Suprapubic skin (tissue), 4 donors: ENCODE measurements around the gene DLGAP5. TPM values are rescaled to one million over a fixed set of nuclear protein-coding genes. Genes with fewer than 3 reads are reported as not detected.

ENCODE experiments used
- DNase-seq, 2 donors: peaks; one replicate each; pipeline ENCODE4 v3.0.0-alpha.2; 2019; ENCODE audit warnings: low spot score in 2 of 2
- H3K27ac ChIP-seq: fragments of 200-600 bp; sonication (generic); one replicate; pipeline ENCODE4 v1.5.1; 2019
- H3K27me3 ChIP-seq: fragments of 200-600 bp; sonication (generic); one replicate; pipeline ENCODE4 v1.5.1; 2019
- H3K36me3 ChIP-seq: fragments of 200-600 bp; sonication (generic); one replicate; pipeline ENCODE4 v1.5.1; 2019
- H3K4me1 ChIP-seq: fragments of 200-600 bp; sonication (generic); one replicate; pipeline ENCODE4 v1.5.1; 2019
- H3K4me3 ChIP-seq: fragments of 200-600 bp; sonication (generic); one replicate; pipeline ENCODE4 v1.5.1; 2019; ENCODE audit warnings: mild to moderate bottlenecking
- H3K9me3 ChIP-seq: fragments of 200-600 bp; sonication (generic); one replicate; pipeline ENCODE4 v1.5.1; 2019
- EP300 ChIP-seq: sonication (generic); formaldehyde crosslinking; IDR thresholded peaks from one replicate; pipeline ENCODE4 v1.6.1; 2017; ENCODE audit warnings: antibody characterized with exemption
- POLR2A ChIP-seq, 2 donors: fragments of 450-650 bp; IDR thresholded peaks; one replicate each; pipeline ENCODE4 v1.6.1; 2017; ENCODE audit warnings: antibody characterized with exemption in 2 of 2, mild to moderate bottlenecking in 2 of 2, moderate library complexity in 2 of 2
- POLR2AphosphoS5 ChIP-seq, 3 donors: sonication (generic); formaldehyde crosslinking; IDR thresholded peaks; one replicate each; pipeline ENCODE4 v1.6.1; 2017; ENCODE audit warnings: antibody characterized with exemption in 3 of 3
- WGBS: methylation state at CpG from one replicate; pipeline ENCODE4 v1.1.5; 2018; 5-methylcytosine and 5-hydroxymethylcytosine counted together
- total RNA-seq, 4 donors: library from RNA; depleted of rRNA; stranded (reverse); fragments of >200 nt; gene quantifications; one replicate each; pipeline ENCODE4 v1.1.0, GENCODE V29; 2016
- TF ChIP-seq, protein P1 (sequence below), 2 donors: fragments of 200-600 bp in 1 of 2; fragments of 450-650 bp in 1 of 2; sonication (generic) in 1 of 2; IDR thresholded peaks; one replicate each; pipeline ENCODE4 v1.5.1; 2016 to 2019; ENCODE audit warnings: antibody characterized with exemption in 2 of 2, mild to moderate bottlenecking in 1 of 2, moderate library complexity in 1 of 2

Gene DLGAP5
- total RNA-seq, 4 donors from 2014 or later, result 0.72 to 2.6 (median 1.9) TPM

GRCh38 chr14:55115861-55116245 is 75.5 kb downstream of the DLGAP5 start:
- TF ChIP-seq, protein P1, sequence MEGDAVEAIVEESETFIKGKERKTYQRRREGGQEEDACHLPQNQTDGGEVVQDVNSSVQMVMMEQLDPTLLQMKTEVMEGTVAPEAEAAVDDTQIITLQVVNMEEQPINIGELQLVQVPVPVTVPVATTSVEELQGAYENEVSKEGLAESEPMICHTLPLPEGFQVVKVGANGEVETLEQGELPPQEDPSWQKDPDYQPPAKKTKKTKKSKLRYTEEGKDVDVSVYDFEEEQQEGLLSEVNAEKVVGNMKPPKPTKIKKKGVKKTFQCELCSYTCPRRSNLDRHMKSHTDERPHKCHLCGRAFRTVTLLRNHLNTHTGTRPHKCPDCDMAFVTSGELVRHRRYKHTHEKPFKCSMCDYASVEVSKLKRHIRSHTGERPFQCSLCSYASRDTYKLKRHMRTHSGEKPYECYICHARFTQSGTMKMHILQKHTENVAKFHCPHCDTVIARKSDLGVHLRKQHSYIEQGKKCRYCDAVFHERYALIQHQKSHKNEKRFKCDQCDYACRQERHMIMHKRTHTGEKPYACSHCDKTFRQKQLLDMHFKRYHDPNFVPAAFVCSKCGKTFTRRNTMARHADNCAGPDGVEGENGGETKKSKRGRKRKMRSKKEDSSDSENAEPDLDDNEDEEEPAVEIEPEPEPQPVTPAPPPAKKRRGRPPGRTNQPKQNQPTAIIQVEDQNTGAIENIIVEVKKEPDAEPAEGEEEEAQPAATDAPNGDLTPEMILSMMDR (IDR thresholded peaks at IDR 0.05), result no peak
- TF ChIP-seq EP300 (no peak), POLR2AphosphoS5 (IDR thresholded peaks at IDR 0.05) (no peak), POLR2A (IDR thresholded peaks at IDR 0.05) (no peak)
- H3K4me3 ChIP-seq, result no peak overlapping the region
- no peak for DNase-seq
- 68% methylated on average over 4 of the region's 4 CpGs for WGBS
- H3K27ac ChIP-seq, result peak overlapping the region; percentile 88
- H3K4me1 ChIP-seq, result peaks cover 54% of the 10 kb centered on the region
- no peaks in the 10 kb centered on the region for H3K36me3 ChIP-seq
- H3K9me3 ChIP-seq, result no peaks in the 10 kb centered on the region
- no peaks in the 10 kb centered on the region for H3K27me3 ChIP-seq

DNA sequence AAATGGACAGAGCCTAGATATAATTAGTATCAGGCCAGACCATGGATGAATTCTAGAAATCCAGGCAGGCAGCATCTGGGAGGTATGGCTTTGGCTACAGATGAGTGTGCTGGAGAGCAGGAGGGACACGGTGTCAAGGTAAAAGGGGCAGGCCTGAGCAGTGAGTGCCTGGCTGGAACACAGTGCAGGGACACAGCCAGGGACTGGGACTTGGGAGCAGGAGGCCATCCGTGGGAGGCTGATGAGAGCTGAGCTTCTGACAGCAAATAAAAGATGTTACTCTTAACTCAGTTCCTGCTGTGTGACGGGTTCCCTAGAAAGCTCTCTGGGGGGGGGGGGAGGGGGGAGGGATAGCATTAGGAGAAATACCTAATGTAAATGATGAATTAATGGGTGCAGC is 75.9 kb downstream of the DLGAP5 start:
- 58% methylated on average over 3 of the region's 3 CpGs for WGBS
- H3K27ac ChIP-seq, result peak overlapping the region; percentile 88
- TF ChIP-seq, protein P1 (IDR thresholded peaks at IDR 0.05), result no peak
- TF ChIP-seq POLR2AphosphoS5 (IDR thresholded peaks at IDR 0.05) (no peak), POLR2A (IDR thresholded peaks at IDR 0.05) (no peak), EP300 (no peak)

DNA sequence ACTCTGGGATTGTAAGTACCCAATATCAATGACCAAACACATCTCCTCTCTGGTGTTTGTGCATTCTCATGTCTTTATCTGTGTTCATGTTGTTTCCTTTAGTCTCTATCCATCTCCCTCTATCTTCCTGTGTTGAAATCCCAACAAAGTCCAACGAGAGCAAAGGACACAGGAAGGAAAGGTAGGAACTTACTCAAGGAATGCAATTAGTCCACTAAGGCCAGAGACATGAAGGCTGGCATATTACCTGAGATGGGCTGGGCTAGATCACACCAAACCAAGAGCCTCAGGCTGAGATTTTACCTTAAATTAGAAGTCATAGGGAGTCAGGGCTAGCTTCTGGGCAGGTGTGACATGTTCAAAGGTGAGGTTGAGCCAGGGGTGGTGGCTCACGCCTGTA is 76.7 kb downstream of the DLGAP5 start:
- Histone ChIP-seq H3K4me1 (peaks cover 44% of the 10 kb centered on the region), H3K27me3 (no peaks in the 10 kb centered on the region), H3K4me3 (no peak overlapping the region), H3K9me3 (no peaks in the 10 kb centered on the region), H3K27ac (no peak overlapping the region), H3K36me3 (no peaks in the 10 kb centered on the region)
- DNase-seq, result no peak
- 77% methylated on average over 2 of the region's 2 CpGs for WGBS
- TF ChIP-seq EP300, result no peak
- no peak for TF ChIP-seq POLR2A (IDR thresholded peaks at IDR 0.05)
- TF ChIP-seq POLR2AphosphoS5 (IDR thresholded peaks at IDR 0.05), result no peak
- TF ChIP-seq, protein P1 (IDR thresholded peaks at IDR 0.05), result no peak

More for the DNA sequence above, 75.9 kb downstream of the DLGAP5 start:
- Histone ChIP-seq H3K27me3 (no peaks in the 10 kb centered on the region), H3K9me3 (no peaks in the 10 kb centered on the region), H3K36me3 (no peaks in the 10 kb centered on the region), H3K4me3 (no peak overlapping the region), H3K4me1 (peaks cover 52% of the 10 kb centered on the region)
- DNase-seq, result no peak

DNA sequence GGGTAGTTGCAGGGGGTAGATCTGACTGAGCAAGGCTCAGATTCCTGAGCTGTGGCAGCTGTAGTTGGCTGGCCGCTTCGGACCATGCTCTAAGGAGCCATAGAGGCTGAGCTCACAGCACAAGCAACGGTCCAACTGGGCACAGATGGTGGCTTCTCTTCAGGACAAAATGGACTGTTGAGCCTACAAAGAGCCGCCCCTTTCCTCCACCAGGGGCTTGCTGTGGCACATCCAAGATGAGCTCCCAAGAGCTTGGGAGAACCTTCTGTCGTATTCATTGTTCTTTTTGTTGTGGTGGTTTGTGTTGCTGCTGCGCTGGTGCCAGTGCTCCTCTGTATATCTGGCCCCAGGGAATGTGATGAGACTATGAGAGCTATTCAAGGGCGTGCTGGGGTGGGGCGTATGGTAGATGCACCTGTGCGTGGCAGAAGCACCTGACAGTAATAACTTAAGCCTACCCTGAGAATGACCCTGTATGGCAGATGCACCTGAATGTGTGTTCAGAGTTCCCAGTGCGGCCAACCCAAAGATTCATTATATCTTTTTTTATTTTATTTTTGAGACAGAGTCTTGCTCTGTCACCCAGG is 80.2 kb downstream of the DLGAP5 start:
- Histone ChIP-seq H3K36me3 (no peaks in the 10 kb centered on the region), H3K4me3 (no peak overlapping the region), H3K27ac (no peak overlapping the region), H3K9me3 (no peaks in the 10 kb centered on the region), H3K27me3 (no peaks in the 10 kb centered on the region), H3K4me1 (peaks cover 43% of the 10 kb centered on the region)
- 72% methylated on average over 9 of the region's 10 CpGs for WGBS
- DNase-seq, result no peak
- TF ChIP-seq EP300, result no peak
- TF ChIP-seq, protein P1 (IDR thresholded peaks at IDR 0.05), result no peak
- no peak for TF ChIP-seq POLR2A (IDR thresholded peaks at IDR 0.05)
- no peak for TF ChIP-seq POLR2AphosphoS5 (IDR thresholded peaks at IDR 0.05)

DNA sequence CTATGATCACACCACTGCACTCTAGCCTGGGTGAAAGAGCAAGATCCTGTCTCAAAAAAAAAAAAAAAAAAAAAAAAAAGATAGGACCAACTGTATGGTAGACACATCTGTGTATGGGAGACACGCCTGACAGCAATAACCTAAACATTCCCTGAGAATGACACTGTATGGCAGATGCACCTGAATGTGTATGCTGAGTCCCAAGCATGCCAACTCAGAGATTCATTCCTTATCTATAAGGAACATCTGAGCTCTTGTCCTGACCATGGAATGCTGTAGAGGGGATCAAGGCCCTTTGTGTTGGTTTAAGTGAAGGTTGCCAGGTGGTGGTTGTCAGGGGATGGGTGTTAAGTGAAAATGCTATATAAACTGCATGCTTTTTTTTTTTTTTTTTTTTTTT is 81.5 kb downstream of the DLGAP5 start:
- 88% methylated on average over 1 of the region's 1 CpG for WGBS
- H3K36me3 ChIP-seq, result no peaks in the 10 kb centered on the region
- TF ChIP-seq, protein P1 (IDR thresholded peaks at IDR 0.05), result no peak
- TF ChIP-seq POLR2A (IDR thresholded peaks at IDR 0.05) (no peak), EP300 (no peak), POLR2AphosphoS5 (IDR thresholded peaks at IDR 0.05) (no peak)
- no peak overlapping the region for H3K4me3 ChIP-seq
- H3K4me1 ChIP-seq, result peaks cover 56% of the 10 kb centered on the region
- no peak for DNase-seq
- no peak overlapping the region for H3K27ac ChIP-seq
- no peaks in the 10 kb centered on the region for H3K27me3 ChIP-seq
- H3K9me3 ChIP-seq, result no peaks in the 10 kb centered on the region
